ENCODE measurements around the gene NUP88.

Gene NUP88

GRCh38 chr17:5355421-5356129, 63.9 kb downstream of the NUP88 start:
- DNase-seq (ENCODE audit: low read depth), result no peak

DNA sequence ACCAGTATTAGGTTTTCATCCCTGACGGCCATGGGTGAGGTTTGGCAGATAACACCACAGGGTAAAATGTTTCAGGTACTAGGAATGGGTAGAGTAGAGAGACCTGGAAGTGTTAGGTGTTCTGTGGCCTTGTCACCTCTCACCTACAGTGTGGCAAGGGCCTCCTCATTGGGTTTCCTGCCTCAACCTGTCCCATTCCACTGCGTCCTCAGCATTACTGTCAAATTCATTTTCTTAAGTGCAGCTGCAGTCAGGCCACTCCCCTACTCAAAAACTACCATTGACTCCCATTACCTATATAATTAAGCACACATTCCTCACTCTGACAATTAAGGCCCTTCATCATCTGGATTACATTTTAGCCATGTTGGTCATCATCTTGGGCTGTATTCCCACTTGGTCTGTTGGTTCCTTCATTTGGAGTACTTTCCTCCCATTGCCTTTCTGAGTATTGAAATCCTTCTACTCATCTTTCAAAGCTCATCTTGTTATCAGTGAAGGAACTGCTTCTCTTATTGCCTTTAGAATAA, 64.5 kb downstream of the NUP88 start:
- DNase-seq (ENCODE audit: low read depth), result no peak

DNA sequence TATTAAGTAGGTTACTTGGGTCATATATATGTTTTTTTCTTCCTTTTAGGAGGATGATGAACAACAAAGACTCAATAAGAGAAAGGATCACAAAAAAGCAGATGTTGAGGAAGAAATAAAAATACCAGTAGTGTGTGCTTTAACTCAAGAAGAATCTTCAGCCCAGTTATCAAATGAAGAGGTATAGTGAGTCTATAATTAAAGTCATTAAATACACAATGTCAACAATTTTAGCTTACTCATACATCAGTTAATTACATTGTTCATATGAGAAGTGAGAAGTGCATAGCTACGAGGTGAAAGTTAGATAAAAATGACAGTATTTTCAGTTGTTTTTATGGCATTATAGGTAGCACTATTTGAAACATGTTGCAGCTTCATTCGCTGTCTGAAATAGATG, 65.2 kb downstream of the NUP88 start:
- DNase-seq (ENCODE audit: low read depth), result no peak

DNA sequence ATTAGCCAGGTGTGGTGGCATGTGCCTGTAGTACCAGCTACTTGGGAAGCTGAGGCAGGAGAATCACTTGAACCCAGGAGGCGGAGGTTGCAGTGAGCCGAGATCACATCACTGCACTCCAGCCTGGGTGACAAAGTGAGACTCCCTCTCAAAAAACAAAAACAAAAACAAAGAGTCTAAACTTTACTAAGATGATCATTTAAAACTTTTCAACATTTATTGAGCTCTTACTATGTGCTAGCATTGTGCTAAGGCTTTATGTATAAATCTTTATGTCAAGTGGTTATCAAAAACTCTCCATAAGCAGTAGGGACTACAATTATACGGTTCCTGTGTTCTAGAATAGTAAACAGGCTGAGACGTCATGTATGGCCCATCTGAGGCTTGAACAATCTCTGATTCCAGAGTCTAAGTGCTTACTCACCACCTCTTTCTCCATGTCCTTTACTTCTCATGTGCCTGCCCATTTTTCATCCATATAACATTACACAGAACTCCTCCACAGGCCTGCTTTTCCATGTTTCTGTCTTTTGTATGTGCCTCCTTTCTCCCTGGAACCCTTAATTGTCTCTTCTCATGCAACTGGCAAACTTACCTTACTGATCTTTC, 66.7 kb downstream of the NUP88 start:
- no peak for DNase-seq (ENCODE audit: low read depth)

DNA sequence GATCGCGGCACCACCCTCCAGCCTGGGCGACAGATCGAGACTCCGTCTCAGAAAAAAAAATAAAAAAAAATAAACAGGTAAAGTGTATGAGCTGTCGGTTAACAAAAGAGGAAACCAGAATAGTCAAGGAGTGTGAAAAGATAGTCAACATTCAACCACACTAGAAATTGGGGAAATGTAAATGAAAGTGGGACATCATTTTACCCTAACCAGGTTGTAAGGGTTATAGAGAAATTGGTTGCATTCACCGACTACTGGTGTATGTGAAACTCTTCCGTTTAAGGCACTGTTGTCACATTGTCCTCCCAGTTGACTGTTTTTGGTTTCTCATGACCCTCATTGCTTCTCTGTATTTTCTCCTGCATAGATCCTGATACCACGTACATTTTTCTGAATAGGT, 74.5 kb downstream of the NUP88 start:
- DNase-seq (ENCODE audit: low read depth), result no peak
